ENCODE results near the gene DNASE1L3.

DNASE1L3 gene

GRCh38 chr3:58200846-58201355 is 9.9 kb downstream of the DNASE1L3 start:
- Histone ChIP-seq H3K9me3 (ENCODE audit: control insufficient read depth, low read length) (no peaks in the 10 kb centered on the region), H3K36me3 (ENCODE audit: control insufficient read depth, insufficient read depth, low read length) (no peaks in the 10 kb centered on the region), H3K4me3 (ENCODE audit: extremely low read depth, insufficient read depth, low read length, poor library complexity, severe bottlenecking) (no peak overlapping the region), H3K27ac (ENCODE audit: low read depth, low read length, severe bottlenecking) (no peak overlapping the region), H3K4me1 (ENCODE audit: control insufficient read depth, insufficient read depth, low read length, poor library complexity, severe bottlenecking) (peaks cover 22% of the 10 kb centered on the region)
- WGBS, 2 experiments (ENCODE audit: insufficient coverage in 2 of 2), result 83 to 90% methylated on average over 4 to 9 of the region's 11 CpGs

- H3K36me3 ChIP-seq (ENCODE audit: control insufficient read depth, insufficient read depth, low read length), result no peaks in the 10 kb centered on the region
- H3K27ac ChIP-seq (ENCODE audit: low read depth, low read length, severe bottlenecking), result no peak overlapping the region
- H3K4me3 ChIP-seq (ENCODE audit: extremely low read depth, insufficient read depth, low read length, poor library complexity, severe bottlenecking), result no peak overlapping the region
- H3K4me1 ChIP-seq (ENCODE audit: control insufficient read depth, insufficient read depth, low read length, poor library complexity, severe bottlenecking), result peaks cover 22% of the 10 kb centered on the region
- no peaks in the 10 kb centered on the region for H3K9me3 ChIP-seq (ENCODE audit: control insufficient read depth, low read length)
These were observed 10.6 kb downstream of the DNASE1L3 start for GRCh38 chr3:58200121-58200709.

- Histone ChIP-seq H3K27ac (ENCODE audit: low read depth, low read length, severe bottlenecking) (no peak overlapping the region), H3K4me1 (ENCODE audit: control insufficient read depth, insufficient read depth, low read length, poor library complexity, severe bottlenecking) (peaks cover 18% of the 10 kb centered on the region), H3K4me3 (ENCODE audit: extremely low read depth, insufficient read depth, low read length, poor library complexity, severe bottlenecking) (no peak overlapping the region), H3K36me3 (ENCODE audit: control insufficient read depth, insufficient read depth, low read length) (no peaks in the 10 kb centered on the region), H3K9me3 (ENCODE audit: control insufficient read depth, low read length) (no peaks in the 10 kb centered on the region)
These were observed 12.0 kb downstream of the DNASE1L3 start for GRCh38 chr3:58198804-58199203.

GRCh38 chr3:58198362-58198761 is 12.4 kb downstream of the DNASE1L3 start:
- 90 to 95% methylated on average over 5 to 7 of the region's 8 CpGs for whole genome bisulfite sequencing, 2 experiments (ENCODE audit: insufficient coverage in 2 of 2)
- Histone ChIP-seq H3K36me3 (ENCODE audit: control insufficient read depth, insufficient read depth, low read length) (no peaks in the 10 kb centered on the region), H3K27ac (ENCODE audit: low read depth, low read length, severe bottlenecking) (no peak overlapping the region), H3K4me3 (ENCODE audit: extremely low read depth, insufficient read depth, low read length, poor library complexity, severe bottlenecking) (no peak overlapping the region), H3K9me3 (ENCODE audit: control insufficient read depth, low read length) (no peaks in the 10 kb centered on the region), H3K4me1 (ENCODE audit: control insufficient read depth, insufficient read depth, low read length, poor library complexity, severe bottlenecking) (peaks cover 16% of the 10 kb centered on the region)

GRCh38 chr3:58197588-58197987 is 13.2 kb downstream of the DNASE1L3 start:
- Histone ChIP-seq H3K9me3 (ENCODE audit: control insufficient read depth, low read length) (no peaks in the 10 kb centered on the region), H3K4me3 (ENCODE audit: extremely low read depth, insufficient read depth, low read length, poor library complexity, severe bottlenecking) (no peak overlapping the region), H3K36me3 (ENCODE audit: control insufficient read depth, insufficient read depth, low read length) (no peaks in the 10 kb centered on the region), H3K27ac (ENCODE audit: low read depth, low read length, severe bottlenecking) (no peak overlapping the region), H3K4me1 (ENCODE audit: control insufficient read depth, insufficient read depth, low read length, poor library complexity, severe bottlenecking) (peaks cover 16% of the 10 kb centered on the region)
- WGBS, 2 experiments (ENCODE audit: insufficient coverage in 2 of 2), result 95 to 98% methylated on average over 10 of the region's 10 CpGs

GRCh38 chr3:58193682-58194407 is 16.9 kb downstream of the DNASE1L3 start:
- Histone ChIP-seq H3K36me3 (ENCODE audit: control insufficient read depth, insufficient read depth, low read length) (no peaks in the 10 kb centered on the region), H3K9me3 (ENCODE audit: control insufficient read depth, low read length) (no peaks in the 10 kb centered on the region), H3K4me1 (ENCODE audit: control insufficient read depth, insufficient read depth, low read length, poor library complexity, severe bottlenecking) (peaks cover 17% of the 10 kb centered on the region), H3K27ac (ENCODE audit: low read depth, low read length, severe bottlenecking) (no peak overlapping the region), H3K4me3 (ENCODE audit: extremely low read depth, insufficient read depth, low read length, poor library complexity, severe bottlenecking) (no peak overlapping the region)
- 92 to 97% methylated on average over 5 to 7 of the region's 12 CpGs for WGBS, 2 experiments (ENCODE audit: insufficient coverage in 2 of 2)

- H3K27ac ChIP-seq (ENCODE audit: low read depth, low read length, severe bottlenecking), result no peak overlapping the region
- no peak overlapping the region for H3K4me3 ChIP-seq (ENCODE audit: extremely low read depth, insufficient read depth, low read length, poor library complexity, severe bottlenecking)
- H3K4me1 ChIP-seq (ENCODE audit: control insufficient read depth, insufficient read depth, low read length, poor library complexity, severe bottlenecking), result peaks cover 7% of the 10 kb centered on the region
- WGBS, 2 experiments (ENCODE audit: insufficient coverage in 2 of 2), result 72 to 77% methylated on average over 3 of the region's 5 CpGs
- H3K36me3 ChIP-seq (ENCODE audit: control insufficient read depth, insufficient read depth, low read length), result no peaks in the 10 kb centered on the region
- H3K9me3 ChIP-seq (ENCODE audit: control insufficient read depth, low read length), result no peaks in the 10 kb centered on the region
These were observed 18.7 kb downstream of the DNASE1L3 start for GRCh38 chr3:58192069-58192468.

- no peaks in the 10 kb centered on the region for H3K9me3 ChIP-seq (ENCODE audit: control insufficient read depth, low read length)
- no peak overlapping the region for H3K27ac ChIP-seq (ENCODE audit: low read depth, low read length, severe bottlenecking)
- H3K36me3 ChIP-seq (ENCODE audit: control insufficient read depth, insufficient read depth, low read length), result no peaks in the 10 kb centered on the region
- peaks cover 7% of the 10 kb centered on the region for H3K4me1 ChIP-seq (ENCODE audit: control insufficient read depth, insufficient read depth, low read length, poor library complexity, severe bottlenecking)
- WGBS, 2 experiments (ENCODE audit: insufficient coverage in 2 of 2), result 93 to 100% methylated on average over 7 to 9 of the region's 10 CpGs
- H3K4me3 ChIP-seq (ENCODE audit: extremely low read depth, insufficient read depth, low read length, poor library complexity, severe bottlenecking), result no peak overlapping the region
These were observed 19.3 kb downstream of the DNASE1L3 start for GRCh38 chr3:58191361-58191991.

GRCh38 chr3:58190882-58191281 is 19.9 kb downstream of the DNASE1L3 start:
- no peaks in the 10 kb centered on the region for H3K36me3 ChIP-seq (ENCODE audit: control insufficient read depth, insufficient read depth, low read length)
- H3K4me1 ChIP-seq (ENCODE audit: control insufficient read depth, insufficient read depth, low read length, poor library complexity, severe bottlenecking), result peaks cover 7% of the 10 kb centered on the region
- H3K9me3 ChIP-seq (ENCODE audit: control insufficient read depth, low read length), result no peaks in the 10 kb centered on the region
- WGBS, 2 experiments (ENCODE audit: insufficient coverage in 2 of 2), result 90 to 100% methylated on average over 2 of the region's 4 CpGs
- no peak overlapping the region for H3K27ac ChIP-seq (ENCODE audit: low read depth, low read length, severe bottlenecking)
- no peak overlapping the region for H3K4me3 ChIP-seq (ENCODE audit: extremely low read depth, insufficient read depth, low read length, poor library complexity, severe bottlenecking)

- H3K4me1 ChIP-seq (ENCODE audit: control insufficient read depth, insufficient read depth, low read length, poor library complexity, severe bottlenecking), result peaks cover 7% of the 10 kb centered on the region
- no peak overlapping the region for H3K4me3 ChIP-seq (ENCODE audit: extremely low read depth, insufficient read depth, low read length, poor library complexity, severe bottlenecking)
- H3K9me3 ChIP-seq (ENCODE audit: control insufficient read depth, low read length), result no peaks in the 10 kb centered on the region
- no peak overlapping the region for H3K27ac ChIP-seq (ENCODE audit: low read depth, low read length, severe bottlenecking)
- H3K36me3 ChIP-seq (ENCODE audit: control insufficient read depth, insufficient read depth, low read length), result no peaks in the 10 kb centered on the region
- WGBS, 2 experiments (ENCODE audit: insufficient coverage in 2 of 2), result 91 to 95% methylated on average over 4 of the region's 4 CpGs
These were observed 20.5 kb downstream of the DNASE1L3 start for GRCh38 chr3:58190291-58190690.

- Histone ChIP-seq H3K4me3 (ENCODE audit: extremely low read depth, insufficient read depth, low read length, poor library complexity, severe bottlenecking) (no peak overlapping the region), H3K27ac (ENCODE audit: low read depth, low read length, severe bottlenecking) (no peak overlapping the region), H3K4me1 (ENCODE audit: control insufficient read depth, insufficient read depth, low read length, poor library complexity, severe bottlenecking) (peaks cover 7% of the 10 kb centered on the region), H3K36me3 (ENCODE audit: control insufficient read depth, insufficient read depth, low read length) (no peaks in the 10 kb centered on the region), H3K9me3 (ENCODE audit: control insufficient read depth, low read length) (no peaks in the 10 kb centered on the region)
- WGBS, 2 experiments (ENCODE audit: insufficient coverage in 2 of 2), result 72 to 80% methylated on average over 4 to 5 of the region's 5 CpGs
These were observed 21.1 kb downstream of the DNASE1L3 start for GRCh38 chr3:58189691-58190090.

Data from mesodermal cell (in vitro differentiated cells).